ENCODE results near the gene LRPAP1. TPM values are rescaled to one million over a fixed set of nuclear protein-coding genes. Genes with fewer than 3 reads are reported as not detected.
"Not testable (repeated sequence)": the region's sequence is repeated elsewhere in the genome, so short reads cannot be mapped to it uniquely, and the experiment has no call there.

The LRPAP1 gene, protein sequence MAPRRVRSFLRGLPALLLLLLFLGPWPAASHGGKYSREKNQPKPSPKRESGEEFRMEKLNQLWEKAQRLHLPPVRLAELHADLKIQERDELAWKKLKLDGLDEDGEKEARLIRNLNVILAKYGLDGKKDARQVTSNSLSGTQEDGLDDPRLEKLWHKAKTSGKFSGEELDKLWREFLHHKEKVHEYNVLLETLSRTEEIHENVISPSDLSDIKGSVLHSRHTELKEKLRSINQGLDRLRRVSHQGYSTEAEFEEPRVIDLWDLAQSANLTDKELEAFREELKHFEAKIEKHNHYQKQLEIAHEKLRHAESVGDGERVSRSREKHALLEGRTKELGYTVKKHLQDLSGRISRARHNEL
- polyA plus RNA-seq (2012; rRNA removed) = 200 and 209 TPM in 2 replicates
- 115 and 179 TPM in 2 replicates for polyA plus RNA-seq (2012; cell fraction: cytosol; rRNA removed)
- 119 and 167 TPM in 2 replicates for polyA plus RNA-seq (2012; cell fraction: nucleus; rRNA removed)

DNA sequence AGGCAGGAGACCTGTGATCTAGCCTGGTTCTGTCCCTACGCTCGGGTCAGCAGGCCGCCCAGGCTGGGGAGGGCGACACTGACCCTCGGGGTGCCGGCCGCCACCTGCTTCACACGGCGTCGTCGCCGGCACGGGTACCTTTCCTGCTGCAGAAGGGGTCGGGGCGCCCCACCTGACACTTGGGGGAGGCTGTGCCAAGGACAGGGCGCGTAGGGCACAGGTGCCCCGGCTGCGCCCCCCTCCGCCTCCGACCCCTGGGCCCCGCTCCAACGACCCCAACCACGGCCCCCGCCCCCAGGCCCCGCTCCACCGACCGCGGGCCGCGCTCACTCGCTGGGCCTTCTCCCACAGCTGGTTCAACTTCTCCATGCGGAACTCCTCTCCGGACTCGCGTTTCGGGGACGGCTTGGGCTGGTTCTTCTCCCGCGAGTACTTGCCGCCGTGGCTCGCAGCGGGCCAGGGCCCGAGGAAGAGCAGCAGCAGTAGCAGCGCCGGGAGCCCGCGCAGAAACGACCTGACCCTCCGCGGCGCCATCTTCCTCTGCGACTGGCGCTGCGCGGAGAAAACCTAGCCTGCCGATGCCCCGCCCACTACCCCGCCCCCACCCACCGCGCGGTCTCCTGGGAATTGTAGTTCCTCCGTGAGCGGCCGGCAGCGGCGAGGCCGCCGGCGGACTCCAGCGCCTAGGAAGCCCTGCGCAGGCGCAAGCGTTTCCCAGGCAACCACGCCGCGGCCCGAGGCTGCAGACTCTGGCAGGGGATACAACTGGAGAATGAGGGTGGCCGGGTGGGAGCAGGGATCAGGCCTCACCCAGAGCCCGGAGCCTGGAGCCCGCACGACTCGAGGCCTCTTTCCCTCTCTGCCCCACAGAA, at the start of gene LRPAP1:
Gene LRPAP1, minus strand, starts transcription at position 544 of the 872 bp plus-strand sequence. Its CDS starts 10 bp downstream, at position 534.
- POLR2A ChIA-PET = no interaction called here
- Histone ChIP-seq H3K9ac (peak within 1 kb of the TSS; percentile 78), H3F3A (replicated peaks; ENCODE audit: insufficient read depth) (no peaks in the 10 kb centered on the region)

DNA sequence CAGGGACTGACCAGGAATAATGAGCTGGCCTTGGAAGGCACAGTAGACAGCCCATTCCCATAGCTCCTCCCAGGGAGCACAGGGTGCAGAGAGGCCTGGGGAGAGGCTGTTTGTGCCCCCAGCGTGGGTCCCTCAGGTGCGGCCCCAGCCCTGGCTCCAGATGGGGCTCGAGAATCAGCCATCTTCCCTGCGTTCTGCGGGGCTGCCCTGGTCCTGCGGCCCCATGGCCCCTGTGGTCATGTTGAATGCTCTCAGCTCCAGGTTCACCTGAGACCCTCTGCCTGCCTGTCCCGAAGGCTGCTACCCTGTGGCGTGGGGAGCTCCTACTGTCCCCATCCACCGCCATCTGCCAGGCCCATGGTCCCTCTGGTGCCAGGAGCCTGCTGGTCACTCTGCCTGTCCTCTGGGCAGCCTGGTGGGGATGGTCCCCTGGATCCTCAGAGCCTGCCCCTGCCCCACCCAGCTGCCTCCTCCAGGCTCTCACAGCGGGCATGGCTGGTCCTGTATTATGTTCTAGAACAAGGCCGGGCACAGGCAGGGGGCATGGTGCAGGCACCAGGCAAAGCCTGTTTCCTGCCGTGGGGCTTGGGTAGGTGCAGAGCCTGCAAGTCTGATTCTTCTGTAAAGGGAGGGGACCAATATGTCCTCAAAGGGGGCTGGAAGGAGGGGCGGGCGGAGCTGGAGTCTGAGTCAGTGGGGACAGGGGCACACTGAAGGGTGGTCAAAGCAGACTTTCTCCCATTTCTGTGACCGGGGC, 49.3 kb upstream of the LRPAP1 start:
- H2AFZ ChIP-seq (ENCODE audit: low read depth); POLR2A ChIA-PET; H3K9ac ChIP-seq; DNase-seq; H3K27me3 ChIP-seq (ENCODE audit: insufficient read depth); H3K79me2 ChIP-seq (ENCODE audit: insufficient read depth); H3K36me3 ChIP-seq (replicated peaks in 1 of 2; ENCODE audit: control insufficient read depth in 1 of 2, insufficient read depth in 2 of 2, low read length in 1 of 2); H3K9me3 ChIP-seq; H3K9me2 ChIP-seq; H3F3A ChIP-seq (replicated peaks; ENCODE audit: insufficient read depth); H3K4me3 ChIP-seq (ENCODE audit: low read depth in 2 of 2, low read length in 1 of 2); CTCF ChIA-PET; H4K20me1 ChIP-seq (ENCODE audit: insufficient read depth); H3K4me2 ChIP-seq: not testable (repeated sequence)
- WGBS (ENCODE audit: low lambda C conversion rate) = 47% methylated on average over 6 of the region's 15 CpGs
- H3K27ac ChIP-seq (ENCODE audit: low read depth in 2 of 2, low read length in 1 of 2) = peak overlapping the region in 1 of 2 experiments; percentile 9; a peak in 1 of 4 replicates
- H3K4me1 ChIP-seq (ENCODE audit: control insufficient read depth in 1 of 2, insufficient read depth in 2 of 2, low read depth in 1 of 2, low read length in 1 of 2) = peaks cover 0 to 18% of the 10 kb centered on the region in 2 experiments; a peak in 1 of 4 replicates

More for the DNA sequence above, at the start of gene LRPAP1:
- Histone ChIP-seq H3K9me3 (no peaks in the 10 kb centered on the region), H2AFZ (ENCODE audit: low read depth) (peak within 1 kb of the TSS; percentile 83), H3K4me1 (ENCODE audit: control insufficient read depth in 1 of 2, insufficient read depth in 2 of 2, low read depth in 1 of 2, low read length in 1 of 2) (peaks cover 0 to 20% of the 10 kb centered on the region in 2 experiments; a peak in 1 of 4 replicates), H3K4me3 (ENCODE audit: low read depth in 2 of 2, low read length in 1 of 2) (peak within 1 kb of the TSS; percentile 68 to 88), H3K27ac (ENCODE audit: low read depth in 2 of 2, low read length in 1 of 2) (peak within 1 kb of the TSS in 1 of 2 experiments; percentile 78; a peak in 1 of 4 replicates), H3K4me2 (peak within 1 kb of the TSS; percentile 95), H3K79me2 (ENCODE audit: insufficient read depth) (peaks cover 38% of the 10 kb centered on the region), H3K36me3 (replicated peaks in 1 of 2; ENCODE audit: control insufficient read depth in 1 of 2, insufficient read depth in 2 of 2, low read length in 1 of 2) (peaks cover 0 to 14% of the 10 kb centered on the region in 2 experiments), H4K20me1 (ENCODE audit: insufficient read depth) (peaks cover 41% of the 10 kb centered on the region), H3K27me3 (ENCODE audit: insufficient read depth) (no peaks in the 10 kb centered on the region), H3K9me2 (no peaks in the 10 kb centered on the region)
- under 1% methylated on average over 53 of the region's 84 CpGs for WGBS (ENCODE audit: low lambda C conversion rate)
- peak; percentile 76; the same call in 1 of the 2 replicates for TF ChIP-seq MXI1 (IDR thresholded peaks at IDR 0.05; ENCODE audit: low read depth, low read length)
- peak; percentile 97 for TF ChIP-seq POLR2AphosphoS5 (IDR thresholded peaks at IDR 0.05; ENCODE audit: low read depth, low read length)
- no peak for TF ChIP-seq EP300 (IDR thresholded peaks at IDR 0.05; ENCODE audit: borderline replicate concordance in 1 of 2, low read depth in 1 of 2, low read length in 1 of 2)
- TF ChIP-seq, protein P1, sequence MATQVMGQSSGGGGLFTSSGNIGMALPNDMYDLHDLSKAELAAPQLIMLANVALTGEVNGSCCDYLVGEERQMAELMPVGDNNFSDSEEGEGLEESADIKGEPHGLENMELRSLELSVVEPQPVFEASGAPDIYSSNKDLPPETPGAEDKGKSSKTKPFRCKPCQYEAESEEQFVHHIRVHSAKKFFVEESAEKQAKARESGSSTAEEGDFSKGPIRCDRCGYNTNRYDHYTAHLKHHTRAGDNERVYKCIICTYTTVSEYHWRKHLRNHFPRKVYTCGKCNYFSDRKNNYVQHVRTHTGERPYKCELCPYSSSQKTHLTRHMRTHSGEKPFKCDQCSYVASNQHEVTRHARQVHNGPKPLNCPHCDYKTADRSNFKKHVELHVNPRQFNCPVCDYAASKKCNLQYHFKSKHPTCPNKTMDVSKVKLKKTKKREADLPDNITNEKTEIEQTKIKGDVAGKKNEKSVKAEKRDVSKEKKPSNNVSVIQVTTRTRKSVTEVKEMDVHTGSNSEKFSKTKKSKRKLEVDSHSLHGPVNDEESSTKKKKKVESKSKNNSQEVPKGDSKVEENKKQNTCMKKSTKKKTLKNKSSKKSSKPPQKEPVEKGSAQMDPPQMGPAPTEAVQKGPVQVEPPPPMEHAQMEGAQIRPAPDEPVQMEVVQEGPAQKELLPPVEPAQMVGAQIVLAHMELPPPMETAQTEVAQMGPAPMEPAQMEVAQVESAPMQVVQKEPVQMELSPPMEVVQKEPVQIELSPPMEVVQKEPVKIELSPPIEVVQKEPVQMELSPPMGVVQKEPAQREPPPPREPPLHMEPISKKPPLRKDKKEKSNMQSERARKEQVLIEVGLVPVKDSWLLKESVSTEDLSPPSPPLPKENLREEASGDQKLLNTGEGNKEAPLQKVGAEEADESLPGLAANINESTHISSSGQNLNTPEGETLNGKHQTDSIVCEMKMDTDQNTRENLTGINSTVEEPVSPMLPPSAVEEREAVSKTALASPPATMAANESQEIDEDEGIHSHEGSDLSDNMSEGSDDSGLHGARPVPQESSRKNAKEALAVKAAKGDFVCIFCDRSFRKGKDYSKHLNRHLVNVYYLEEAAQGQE (IDR thresholded peaks at IDR 0.05; ENCODE audit: low read depth, low read length) = 0 out of 2 replicates have a peak, but pooled peaks have one; percentile 20
- TF ChIP-seq SIN3A (IDR thresholded peaks at IDR 0.05; ENCODE audit: borderline replicate concordance, low read depth, low read length) = peak; percentile 51; the same call in 1 of the 2 replicates
- TF ChIP-seq CHD2 (IDR thresholded peaks at IDR 0.05; ENCODE audit: low read length, partially characterized antibody) = peak; percentile 53
- no peak for TF ChIP-seq NFIC (IDR thresholded peaks at IDR 0.05; ENCODE audit: borderline replicate concordance)
- TF ChIP-seq FOSL2 (IDR thresholded peaks at IDR 0.05; ENCODE audit: borderline replicate concordance, low read depth) = no peak
- no peak for TF ChIP-seq ELF1 (IDR thresholded peaks at IDR 0.05)
- no peak for TF ChIP-seq PBX3 (IDR thresholded peaks at IDR 0.05)
- peak; percentile 92 for TF ChIP-seq YY1 (IDR thresholded peaks at IDR 0.05; ENCODE audit: low read depth)
- TF ChIP-seq NRF1 (IDR thresholded peaks at IDR 0.05; ENCODE audit: low read depth, low read length) = peak; percentile 97
- TF ChIP-seq GATA2 (CRISPR knock-in tag; IDR thresholded peaks at IDR 0.05) = no peak
- no peak for TF ChIP-seq RCOR1 (IDR thresholded peaks at IDR 0.05; ENCODE audit: low read length)
- TF ChIP-seq FOXJ3 (CRISPR knock-in tag; IDR thresholded peaks at IDR 0.05) = no peak
- peak; percentile 96 for TF ChIP-seq TAF1 (IDR thresholded peaks at IDR 0.05; ENCODE audit: borderline replicate concordance, low read depth, low read length)
- CTCF ChIA-PET = no interaction called here
- peak; percentile 100 for DNase-seq

Data from SK-N-SH (cell line).